Activated CD4-positive, alpha-beta T cell treated with anti-CD3 and anti-CD28 coated beads for 48 hours (primary cell): Measurements from ENCODE around the gene LHX4.

ENCODE experiments used
- DNase-seq: peaks from one replicate; pipeline ENCODE4 v3.0.0-alpha.2; 2020

The LHX4 gene

DNA sequence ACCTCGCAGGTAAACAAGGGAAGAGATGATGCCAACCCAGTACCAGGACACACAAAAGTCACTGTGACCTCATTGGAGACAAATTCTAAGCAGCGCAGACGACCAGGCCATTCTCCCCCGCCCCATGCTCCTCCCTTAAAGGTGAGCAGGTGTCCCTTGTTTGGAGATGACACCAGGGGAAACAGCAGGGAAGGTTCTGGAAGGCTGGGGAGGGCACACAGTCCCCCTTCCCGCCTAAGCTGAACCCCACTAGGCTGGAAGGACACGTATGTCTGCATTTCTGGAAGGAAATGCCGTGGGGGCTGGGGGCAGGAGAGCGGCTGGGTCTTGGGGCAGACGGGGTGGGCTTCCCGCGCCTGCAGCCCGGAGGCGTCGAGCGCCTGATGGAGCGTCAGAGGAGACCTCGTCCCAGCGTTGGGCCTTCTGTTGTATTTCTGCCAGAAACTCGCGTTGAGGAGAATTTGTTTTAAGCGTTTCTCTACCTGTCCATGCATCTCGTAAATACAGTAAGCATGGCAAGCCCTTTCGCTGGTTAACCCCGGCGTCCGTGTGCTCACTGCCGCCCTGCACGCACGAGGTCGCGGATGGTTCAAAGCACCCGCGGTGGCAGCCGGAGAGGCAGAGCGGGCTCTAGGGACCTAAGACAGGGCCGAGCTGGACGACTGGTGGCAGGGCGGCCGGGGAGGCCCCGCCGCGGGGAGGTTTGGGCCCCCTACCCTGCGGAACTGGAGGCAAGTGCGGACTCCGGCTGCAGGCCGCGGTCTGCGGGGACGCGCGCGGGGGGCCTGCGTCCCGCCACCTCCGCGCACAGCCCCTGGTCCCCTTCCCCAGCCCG, 1.2 kb upstream of the LHX4 start:
- peak; percentile 36 for DNase-seq

DNA sequence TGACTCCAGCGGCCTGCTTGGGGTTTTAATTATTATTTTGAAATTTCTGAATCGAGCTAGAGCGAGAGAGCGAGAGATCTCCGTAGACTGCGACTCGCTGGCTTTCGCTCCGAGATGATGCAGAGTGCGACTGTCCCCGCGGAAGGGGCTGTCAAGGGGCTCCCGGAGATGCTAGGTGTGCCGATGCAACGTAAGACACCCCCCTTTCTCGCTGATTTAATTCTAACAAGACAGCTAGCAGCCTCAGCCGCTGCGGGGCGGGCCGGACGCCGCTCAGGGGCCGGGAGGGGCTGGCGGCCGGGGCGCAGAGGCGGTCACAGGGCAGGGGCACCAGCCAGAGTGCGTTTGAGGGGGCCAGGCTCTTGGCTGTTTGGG, 339 bp downstream of the LHX4 start:
- DNase-seq = no peak

DNA sequence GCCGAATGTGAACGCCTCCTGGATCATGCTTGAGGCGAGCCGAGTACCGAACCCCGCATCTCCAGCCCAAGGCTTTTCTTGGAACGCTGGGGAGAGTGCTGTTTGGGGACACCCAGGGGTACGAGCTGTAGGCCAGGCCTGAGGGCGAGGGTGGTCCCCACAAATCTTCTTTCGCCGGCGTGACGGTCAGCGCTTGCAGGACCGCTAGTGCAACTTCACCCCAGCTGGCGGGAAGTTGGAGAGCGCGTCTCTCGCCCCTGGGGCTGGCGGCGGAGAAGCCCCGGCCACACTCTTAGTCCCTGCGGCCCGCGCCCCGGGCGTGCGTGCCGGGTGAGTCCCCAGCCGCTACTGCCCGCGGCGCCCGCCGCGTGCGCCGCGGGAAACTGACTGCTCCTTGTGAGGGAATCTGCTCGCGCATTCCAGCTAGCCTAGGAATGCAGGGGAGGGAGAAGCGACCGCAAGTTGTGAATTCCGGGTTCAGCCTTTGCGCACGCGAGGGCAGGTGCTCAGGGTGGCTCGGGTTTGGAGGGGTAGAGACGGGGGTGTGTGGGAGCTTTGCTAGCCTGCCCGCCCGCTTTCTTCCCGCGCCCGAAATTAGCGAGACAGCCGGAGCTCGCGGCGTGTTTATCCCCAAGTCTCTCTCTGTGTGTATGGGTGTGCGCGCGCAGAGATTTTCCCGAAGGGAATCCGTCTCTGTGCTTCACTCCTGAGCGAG, 884 bp downstream of the LHX4 start:
- no peak for DNase-seq

DNA sequence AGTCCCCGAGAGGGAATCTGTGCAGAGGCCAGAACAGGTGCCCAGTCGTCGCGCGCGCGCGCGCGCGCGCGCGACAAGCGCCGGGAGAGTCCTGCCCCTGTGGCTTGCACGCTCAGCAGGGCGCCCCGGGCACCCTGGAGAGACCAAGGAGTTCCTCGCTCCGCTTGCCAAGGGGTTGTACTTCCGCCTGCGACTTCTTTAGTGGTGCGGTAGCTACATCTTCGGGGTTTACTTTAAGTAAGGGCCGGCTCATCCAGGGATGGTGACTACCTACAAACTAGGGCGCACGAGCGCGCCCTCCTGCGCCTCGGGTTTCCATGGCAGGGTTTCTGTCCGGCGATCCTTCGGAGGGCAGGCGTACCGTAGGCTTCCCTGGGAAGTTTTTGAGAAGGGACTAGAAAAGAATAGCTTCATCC, 1.4 kb downstream of the LHX4 start:
- DNase-seq = peak; percentile 41

DNA sequence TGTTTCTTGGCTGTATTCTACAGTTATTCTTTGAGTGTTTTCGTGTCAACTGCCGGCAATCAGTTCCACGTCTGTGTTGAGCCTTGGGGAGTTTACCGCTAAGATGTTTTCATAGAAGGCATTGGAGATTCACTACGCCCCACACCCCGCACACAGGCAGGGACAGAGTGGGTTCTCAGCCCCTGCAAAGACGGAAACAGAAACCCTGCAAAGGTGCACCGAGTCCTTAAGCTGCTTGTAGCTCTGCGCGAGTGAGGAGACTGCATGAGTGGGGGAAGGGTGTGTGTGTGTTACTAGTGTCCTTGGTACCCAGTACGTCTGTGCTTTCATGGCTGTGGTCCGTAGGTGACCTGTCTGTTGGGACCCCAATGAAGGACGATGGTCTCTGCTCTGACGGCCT, 1.9 kb downstream of the LHX4 start:
- no peak for DNase-seq

DNA sequence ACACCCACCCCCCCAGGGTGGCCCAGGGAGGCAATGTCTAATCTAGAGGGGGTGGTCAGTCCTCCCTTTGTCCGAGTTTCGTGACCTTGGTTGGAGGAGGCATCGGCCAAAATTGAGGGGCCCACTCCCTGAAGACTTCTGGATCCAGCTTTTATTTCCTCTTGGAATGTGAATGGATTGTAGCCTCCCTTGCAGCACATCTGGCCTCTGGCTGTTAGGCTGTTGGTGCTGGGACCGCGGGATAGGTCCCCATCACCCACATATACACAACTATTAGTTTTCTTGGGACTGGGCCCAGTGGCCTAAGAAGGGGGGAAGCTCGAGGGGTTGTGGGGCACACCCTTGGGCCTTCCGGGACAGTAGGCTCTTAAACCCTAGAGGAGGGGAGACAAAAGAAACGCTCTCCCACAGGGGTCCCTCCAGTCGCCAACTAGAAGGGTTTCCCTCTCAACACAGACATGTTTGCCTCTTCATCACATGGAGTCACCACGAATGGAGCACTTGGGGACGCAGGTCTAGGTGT, 2.5 kb downstream of the LHX4 start:
- no peak for DNase-seq

DNA sequence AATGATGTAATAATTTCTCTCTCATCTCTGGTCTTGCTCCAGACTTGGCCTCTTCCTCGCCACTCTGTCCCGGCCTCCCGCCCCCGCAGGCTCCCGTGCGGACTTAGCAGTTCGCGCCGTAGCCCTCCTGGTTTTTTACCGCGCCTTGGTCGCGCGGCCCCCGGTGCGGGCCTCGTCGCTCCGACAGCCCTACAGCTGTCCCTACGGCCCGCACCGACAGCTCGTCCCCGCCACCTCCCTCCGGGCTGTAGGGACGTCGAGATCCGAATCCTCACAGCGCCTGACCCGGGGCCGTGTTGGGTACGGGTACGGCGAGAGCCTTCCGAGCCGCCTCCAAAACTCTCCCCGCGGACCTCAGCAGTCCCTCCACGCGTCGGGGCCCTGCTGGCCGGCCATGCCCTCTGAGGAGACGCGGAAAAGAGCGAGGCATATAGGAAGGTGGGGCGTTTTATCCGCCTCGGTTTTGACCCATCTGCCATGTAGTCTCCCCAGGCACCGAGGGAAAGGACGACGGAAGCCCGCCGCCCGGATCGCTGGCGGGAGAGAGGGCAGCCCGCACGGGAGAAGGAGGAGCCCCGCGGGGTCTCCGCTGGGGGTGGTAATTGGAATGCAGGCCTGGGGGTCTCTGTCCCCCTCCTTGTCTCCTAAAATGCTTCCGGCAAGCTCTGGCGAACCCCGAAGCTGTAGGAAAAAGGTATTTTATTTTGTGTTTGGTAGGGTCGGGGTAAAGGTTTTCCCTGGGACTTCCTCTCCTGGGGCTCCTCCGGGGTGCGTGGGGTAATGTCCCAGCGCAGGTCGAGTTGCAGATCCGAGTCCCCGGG, 3.3 kb downstream of the LHX4 start:
- DNase-seq = no peak

DNA sequence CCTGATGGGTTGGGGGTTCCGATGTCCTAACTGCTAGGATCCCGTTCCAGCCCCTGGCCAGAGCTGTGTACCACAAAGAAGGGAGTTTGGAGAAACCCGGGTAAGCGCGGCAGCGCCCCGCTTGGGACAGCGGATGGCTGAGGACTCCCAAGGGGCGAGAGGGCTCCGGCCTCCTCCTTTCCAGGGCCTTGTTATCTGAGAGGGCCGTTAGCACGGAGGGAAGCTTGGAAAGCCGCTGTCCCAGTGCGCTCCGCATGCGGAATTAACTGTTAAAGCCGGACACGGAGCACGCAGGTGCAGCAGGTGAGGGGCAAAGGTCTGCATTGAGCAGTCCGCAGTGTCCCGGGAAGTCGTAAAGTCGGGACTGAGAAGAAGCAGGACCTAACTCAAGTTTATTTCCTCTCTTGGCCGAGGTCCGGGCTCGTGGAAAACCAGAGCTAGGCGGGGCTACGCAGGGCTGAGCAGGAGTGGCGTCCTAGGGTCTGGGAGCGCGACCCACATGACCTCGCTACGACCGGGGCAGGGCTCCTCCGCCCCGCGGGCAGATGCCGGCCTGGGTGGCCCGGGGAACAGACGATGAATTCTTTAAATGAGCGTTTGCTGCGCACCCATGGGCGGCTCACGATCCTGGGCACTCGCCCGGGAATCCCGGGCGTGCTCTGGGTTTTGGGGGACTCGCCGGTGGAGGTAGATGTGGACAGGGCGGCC, 4.5 kb downstream of the LHX4 start:
- no peak for DNase-seq

DNA sequence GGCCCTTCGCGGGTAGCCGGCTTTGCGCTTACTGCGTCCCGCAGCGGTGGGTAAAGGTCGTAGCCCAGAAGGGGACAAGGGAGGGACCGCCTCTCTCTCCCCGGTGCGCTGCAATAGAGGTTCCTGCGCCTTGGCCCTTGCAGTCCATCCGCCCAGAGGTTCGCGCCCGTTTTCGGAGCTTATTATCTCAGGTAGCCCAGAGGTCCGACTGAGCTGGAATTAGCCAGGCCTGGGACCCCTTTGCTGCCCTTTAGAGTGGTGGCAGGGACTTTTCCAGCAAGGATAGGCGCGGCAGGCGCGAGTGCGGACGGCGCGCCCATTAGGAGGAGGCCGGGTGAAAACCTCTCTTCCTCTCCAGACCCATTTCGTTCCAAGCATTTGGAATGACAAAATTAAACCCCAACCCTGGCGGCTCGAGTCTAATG, 5.0 kb downstream of the LHX4 start:
- DNase-seq = no peak

DNA sequence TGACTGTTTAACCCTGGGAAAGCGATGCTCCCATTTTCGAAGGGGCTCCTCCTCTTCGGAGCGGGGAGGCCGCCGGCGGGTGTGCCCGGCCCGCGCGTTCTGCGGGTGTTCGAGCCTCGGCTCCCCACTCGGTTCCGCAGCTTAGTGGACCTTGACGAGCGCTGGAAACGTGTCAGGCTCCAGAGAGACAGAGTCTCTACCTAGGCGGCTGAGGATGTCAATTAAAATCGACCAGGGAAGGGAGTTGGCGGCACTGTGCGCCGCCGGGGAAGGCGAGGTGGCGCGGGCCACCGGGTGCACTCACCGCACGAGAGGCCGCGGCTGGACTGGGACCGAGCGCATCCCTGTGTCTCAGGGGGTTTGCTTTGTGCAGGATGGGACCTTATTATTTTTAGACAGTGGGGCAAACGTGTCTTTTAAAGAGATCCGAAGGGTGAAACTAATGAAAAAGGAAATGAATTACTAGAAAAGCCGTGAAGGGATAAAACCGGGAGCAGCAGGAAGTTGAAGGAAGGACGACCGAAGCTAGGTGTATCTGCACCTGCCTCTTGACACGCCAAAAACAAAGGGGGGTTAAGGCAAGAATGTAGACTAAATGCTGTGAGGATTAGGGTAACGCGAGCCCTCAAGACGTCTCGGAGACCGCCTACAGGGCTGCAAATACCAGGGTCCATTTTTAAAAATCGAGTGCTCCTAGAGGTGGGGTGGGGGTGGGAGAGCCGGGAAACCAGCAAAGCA, 5.6 kb downstream of the LHX4 start:
- DNase-seq = no peak

DNA sequence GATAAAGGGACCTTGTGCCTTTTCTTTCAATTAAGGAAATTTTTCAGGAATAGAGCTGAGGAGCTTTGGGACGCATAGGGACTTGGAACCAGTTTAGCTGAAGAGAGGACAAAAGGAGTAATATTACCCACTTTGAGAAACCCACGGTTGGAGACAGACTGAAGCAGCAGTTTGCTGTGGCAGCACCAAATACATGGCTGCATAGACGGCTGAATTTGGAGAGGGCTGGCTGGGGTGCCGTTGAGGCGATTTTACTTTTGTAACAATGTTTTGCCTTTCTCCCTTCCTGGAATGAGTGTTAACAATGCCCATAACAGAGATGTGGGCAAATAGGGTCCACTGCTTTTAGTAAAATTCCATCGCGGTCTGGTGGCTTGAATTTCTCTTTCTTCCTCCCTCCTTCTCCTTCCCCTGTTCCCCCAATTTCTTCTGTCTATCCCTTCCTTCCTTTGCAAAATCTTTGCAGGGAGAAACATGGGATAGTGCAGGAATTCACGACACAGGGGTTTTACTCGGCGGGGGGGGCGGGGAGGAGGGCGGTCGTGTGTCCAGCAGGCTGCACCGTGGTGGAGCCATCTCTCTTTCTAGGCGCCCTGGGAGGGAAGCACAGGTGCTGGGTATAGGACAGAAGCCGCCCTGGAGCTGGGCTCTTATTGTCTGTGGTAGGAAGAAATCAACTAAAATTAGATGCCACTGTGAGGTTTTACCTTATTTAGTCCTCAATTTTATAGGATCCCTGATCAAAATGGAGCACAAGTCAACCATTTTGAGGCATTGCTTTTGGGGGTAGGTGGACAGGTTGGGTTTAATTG, 6.8 kb downstream of the LHX4 start:
- no peak for DNase-seq

DNA sequence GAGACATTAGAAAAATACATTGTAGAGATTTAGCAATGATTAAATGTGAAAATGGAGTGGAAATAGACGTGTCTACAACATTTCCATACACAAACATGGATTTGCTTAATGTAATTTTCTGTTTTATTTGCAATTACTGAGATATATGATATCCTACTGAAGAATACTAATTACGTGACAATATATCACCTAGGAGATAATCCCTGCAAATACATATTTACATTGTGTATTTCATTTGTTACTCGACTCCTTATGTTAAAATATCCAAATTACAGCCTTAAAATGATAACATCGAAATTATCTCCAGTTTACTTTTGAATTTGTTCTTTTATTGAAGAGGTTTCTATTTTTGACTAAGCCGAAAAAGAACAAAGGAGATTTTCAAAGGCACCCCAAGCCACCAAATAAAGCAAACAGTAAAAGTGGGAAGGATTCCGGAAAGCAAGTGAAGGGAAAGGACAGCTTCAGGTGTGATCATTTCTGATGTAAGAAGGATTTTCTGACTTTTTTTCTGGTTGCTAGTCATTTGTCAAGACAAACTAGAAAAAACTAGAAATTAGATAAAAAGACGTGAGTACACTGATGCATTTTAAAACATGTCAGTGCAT, 7.9 kb downstream of the LHX4 start:
- no peak for DNase-seq

DNA sequence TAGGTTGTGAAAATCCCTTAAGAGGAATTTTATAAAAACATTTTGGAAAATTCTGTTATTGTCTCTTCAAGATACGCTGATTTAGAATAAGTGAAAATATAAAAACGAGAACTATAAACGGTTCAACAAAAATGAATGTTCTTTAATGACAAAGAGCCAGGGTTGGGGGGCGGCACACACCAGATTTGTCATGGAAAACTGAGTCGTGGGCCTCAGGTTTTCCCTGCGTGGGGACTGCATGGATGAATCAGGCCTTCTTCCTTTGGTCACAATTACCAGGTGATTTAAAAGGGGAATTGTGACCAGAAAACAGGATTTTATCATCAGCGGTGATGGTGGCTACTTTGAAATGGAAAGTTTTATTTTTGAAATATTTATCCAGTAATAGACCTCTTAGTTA, 8.6 kb downstream of the LHX4 start:
- no peak for DNase-seq

DNA sequence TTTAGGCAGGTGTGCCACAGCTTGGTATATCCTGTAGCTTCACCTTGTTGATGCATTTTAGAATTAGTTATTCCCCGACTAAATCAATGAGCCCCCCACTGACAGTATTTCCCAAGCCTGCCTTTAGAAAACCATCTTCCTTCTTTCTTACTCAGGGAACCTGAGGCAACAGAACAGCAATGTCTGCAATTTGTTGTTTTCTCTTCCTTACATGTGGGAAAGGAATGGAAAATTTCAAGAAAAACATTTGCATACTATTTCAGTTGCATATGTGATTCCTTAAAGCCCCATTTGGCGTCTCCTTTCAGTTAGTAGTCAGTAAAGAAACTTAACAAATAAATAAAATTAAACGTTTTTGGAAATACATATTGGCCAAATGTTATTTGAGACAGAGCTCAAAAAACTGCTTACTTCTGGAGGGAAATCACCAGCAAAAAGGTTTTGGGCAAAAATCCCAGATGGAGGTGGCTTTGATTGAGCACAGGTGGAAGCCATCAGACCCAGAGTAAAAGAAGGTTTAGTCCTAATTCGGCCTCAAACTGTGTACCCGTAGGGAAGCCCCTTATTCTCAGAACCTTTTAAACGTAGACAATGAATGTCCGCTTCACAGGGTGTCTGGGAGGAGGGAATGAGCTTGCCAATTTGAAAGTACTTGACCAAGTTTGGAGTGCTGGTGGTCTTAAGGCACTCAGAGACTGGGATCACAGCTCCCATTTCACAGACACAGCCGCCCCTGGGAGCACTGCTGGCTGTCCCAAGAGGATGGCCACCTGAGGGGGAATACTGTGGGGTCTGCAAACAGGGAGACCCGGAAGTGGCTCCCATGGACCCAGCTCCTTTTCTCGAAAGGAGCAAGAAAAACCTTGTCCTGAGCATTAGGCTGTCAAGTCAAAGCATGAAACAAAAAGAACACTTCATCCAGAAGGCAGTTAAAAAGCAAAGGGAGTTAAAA, 9.4 kb downstream of the LHX4 start:
- DNase-seq = no peak

DNA sequence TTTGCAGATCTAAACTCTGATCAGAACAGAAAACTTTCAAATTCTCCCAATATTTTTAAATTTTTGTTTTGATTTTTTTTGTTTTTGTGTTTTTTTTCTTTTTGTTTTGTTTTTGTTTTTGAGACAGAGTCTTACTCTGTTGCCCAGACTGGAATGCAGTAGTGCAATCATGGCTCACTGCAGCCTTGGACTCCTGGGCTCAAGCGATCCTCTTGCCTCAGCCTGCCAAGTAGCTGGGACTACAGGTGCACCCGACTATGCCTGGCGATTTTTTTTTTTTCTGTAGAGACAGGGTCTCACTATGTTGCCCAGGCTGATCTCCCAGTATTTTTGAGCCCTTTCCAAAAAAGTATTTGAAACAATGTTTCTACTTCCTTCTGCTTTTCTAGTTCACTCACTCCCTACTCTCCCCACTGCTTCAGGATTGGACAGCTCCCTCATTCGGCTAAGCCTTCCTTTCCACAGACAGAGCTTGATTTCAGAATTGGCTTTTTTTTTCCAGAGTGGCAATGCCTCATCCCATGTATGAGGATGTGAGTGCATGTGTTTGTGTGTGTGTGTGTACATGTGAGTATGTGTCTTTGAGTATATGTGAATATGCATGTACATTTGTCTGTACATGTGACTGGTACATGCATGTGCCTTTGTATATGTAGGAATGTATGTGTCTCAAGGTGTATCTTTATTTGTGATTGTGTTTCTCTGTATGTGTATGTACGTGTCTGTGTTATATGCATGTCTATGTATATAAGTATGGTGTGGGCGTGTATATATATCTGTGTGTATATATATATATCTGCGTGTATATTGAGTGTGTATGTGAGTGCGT, 11.9 kb downstream of the LHX4 start:
- DNase-seq = no peak

DNA sequence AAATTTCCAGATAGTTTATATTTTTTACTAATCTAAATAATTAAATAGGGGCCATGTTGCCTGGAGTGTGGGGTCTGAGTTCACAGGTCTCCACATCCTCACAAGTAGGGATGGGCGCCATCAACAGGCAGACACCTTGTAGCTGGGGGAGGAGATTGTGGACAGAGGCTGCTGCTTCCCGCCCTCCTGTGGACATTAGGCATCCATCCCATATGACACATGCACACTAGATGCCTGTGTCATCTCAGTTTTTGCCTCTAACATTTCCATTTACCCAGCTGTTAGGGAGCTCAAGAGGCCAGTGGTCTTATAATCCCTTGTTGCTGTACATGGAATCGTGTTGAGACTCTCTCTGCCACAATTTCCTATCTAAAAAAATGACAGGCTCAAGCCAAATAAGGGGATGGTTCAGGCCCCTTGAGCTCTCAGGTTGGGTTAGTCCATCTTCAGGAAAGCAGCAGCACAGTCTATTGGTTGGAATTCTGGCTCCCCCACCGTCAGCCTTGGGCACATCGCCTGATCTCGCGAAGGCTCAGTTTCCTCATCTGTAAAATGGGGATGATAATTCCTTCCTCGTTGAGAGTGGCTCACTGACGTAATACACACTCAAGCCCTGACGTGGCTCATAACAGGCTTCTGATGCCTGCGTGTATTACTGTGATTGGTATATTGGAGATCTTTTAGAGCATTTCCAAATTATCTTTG, 13.6 kb downstream of the LHX4 start:
- DNase-seq = no peak

DNA sequence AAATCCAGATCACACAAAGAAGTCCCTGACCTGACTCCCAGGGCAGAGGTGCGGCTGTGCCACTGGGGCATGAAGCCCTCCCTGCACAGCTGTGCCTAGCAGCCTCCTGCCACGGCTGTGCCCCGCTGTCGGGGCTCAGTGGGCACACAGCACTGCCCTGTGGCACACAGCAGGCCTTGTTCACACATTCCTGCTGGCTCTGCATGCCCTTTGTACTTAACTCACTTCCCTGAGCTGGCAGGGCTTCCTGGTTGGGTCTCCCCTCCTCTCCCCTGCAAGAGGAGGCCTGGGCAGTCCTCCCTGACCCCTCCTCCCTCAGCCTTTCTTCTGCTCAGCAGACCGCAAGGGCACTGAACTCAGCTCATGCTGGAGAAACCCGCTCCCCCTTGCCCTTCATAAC, 14.8 kb downstream of the LHX4 start:
- no peak for DNase-seq

DNA sequence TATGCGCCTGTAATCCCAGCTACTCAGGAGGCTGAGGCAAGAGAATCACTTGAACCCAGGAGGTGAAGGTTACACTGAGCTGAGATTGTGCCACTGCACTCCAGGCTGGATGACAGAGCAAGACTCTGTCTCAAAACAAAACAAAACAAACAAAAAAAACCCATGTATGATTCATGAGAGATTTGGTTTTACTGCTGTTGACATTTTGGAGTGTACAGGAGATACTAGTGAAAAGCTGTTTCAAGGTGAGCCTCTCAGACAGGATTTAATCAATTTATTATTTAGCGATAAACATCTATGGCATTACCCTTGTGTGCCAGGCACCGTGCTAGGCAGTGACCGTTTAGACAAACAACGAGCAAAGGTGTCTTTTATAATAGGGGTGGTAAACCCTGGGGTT, 16.5 kb downstream of the LHX4 start:
- DNase-seq = no peak
